Sigmoid colon (tissue), 7 donors: ENCODE data around the gene AFAP1. TPM values are rescaled to one million over a fixed set of nuclear protein-coding genes. Genes with fewer than 3 reads are reported as not detected.

ENCODE experiments used
- DNase-seq: peaks from one replicate; pipeline ENCODE4 v3.0.0-alpha.2; 2019
- H3K27ac ChIP-seq, 4 donors: fragments of 200-600 bp; sonication (generic); one replicate each; pipeline ENCODE4 v1.5.1; 2016 to 2019; ENCODE audit warnings: mild to moderate bottlenecking in 1 of 4
- H3K27me3 ChIP-seq, 3 donors: fragments of 200-600 bp; sonication (generic); one replicate each; pipeline ENCODE4 v1.5.1; 2019; ENCODE audit warnings: mild to moderate bottlenecking in 1 of 3
- H3K36me3 ChIP-seq, 4 donors: fragments of 200-600 bp; sonication (generic); one replicate each; pipeline ENCODE4 v1.5.1; 2016 to 2019
- H3K4me1 ChIP-seq, 4 donors: fragments of 200-600 bp; sonication (generic); one replicate each; pipeline ENCODE4 v1.5.1; 2017 to 2019
- H3K4me3 ChIP-seq, 4 donors: fragments of 200-600 bp; sonication (generic); one replicate each; pipeline ENCODE4 v1.5.1; 2017 to 2019; ENCODE audit warnings: mild to moderate bottlenecking in 2 of 4, moderate library complexity in 1 of 4
- H3K9me3 ChIP-seq, 4 donors: fragments of 200-600 bp in 3 of 4; sonication (generic) in 3 of 4; one replicate each; pipeline versions ENCODE4 v1.5.1 to v1.6.1; 2013 to 2019
- EP300 ChIP-seq, 4 donors: sonication (generic); formaldehyde crosslinking; IDR thresholded peaks; one replicate each; pipeline ENCODE4 v1.6.1; 2017; ENCODE audit warnings: antibody characterized with exemption in 4 of 4
- POLR2A ChIP-seq, 2 donors: fragments of 450-650 bp; IDR thresholded peaks; one replicate each; pipeline ENCODE4 v1.6.1; 2016; ENCODE audit warnings: antibody characterized with exemption in 2 of 2, mild to moderate bottlenecking in 2 of 2, moderate library complexity in 2 of 2
- POLR2AphosphoS5 ChIP-seq, 4 donors: sonication (generic); formaldehyde crosslinking; IDR thresholded peaks; one replicate each; pipeline ENCODE4 v1.6.1; 2017; ENCODE audit warnings: antibody characterized with exemption in 4 of 4
- WGBS, 2 donors: extraction: QIAGEN DNeasy Blood & Tissue Kit; methylation state at CpG; one replicate each; pipeline ENCODE4 v1.1.7; 2013; 5-methylcytosine and 5-hydroxymethylcytosine counted together
- intact Hi-C: fragments of 100-400 bp; cut with DNase I; formaldehyde crosslinking; loops from one replicate; pipeline ENCODE4 v1.15.1; 2023
- polyA plus RNA-seq, 3 donors: library from polyadenylated mRNA; stranded (reverse); fragments of 200-250 nt; gene quantifications; one replicate each; pipeline ENCODE4 v1.2.3, GENCODE V29; 2013
- total RNA-seq, 4 donors: library from RNA; depleted of rRNA; stranded (reverse); fragments of >200 nt; gene quantifications; one replicate each; pipeline ENCODE4 v1.1.0, GENCODE V29; 2016
- TF ChIP-seq, protein P1 (sequence below), 4 experiments: fragments of 450-650 bp in 3 of 4; fragments of 200-600 bp in 1 of 4; IDR thresholded peaks; one replicate each; pipeline ENCODE4 v1.5.1; 2016 to 2019; ENCODE audit warnings: antibody characterized with exemption in 4 of 4, mild to moderate bottlenecking in 3 of 4, moderate library complexity in 2 of 4
- donor health status: healthy with polysubstance abuse.
- donor health status: Bipolar disorder and iron deficiency.
- donor health status: healthy.

Gene AFAP1
- total and polyA plus RNA-seq, 7 donors, result 7.6 to 51.3 (median 24.0) TPM

DNA sequence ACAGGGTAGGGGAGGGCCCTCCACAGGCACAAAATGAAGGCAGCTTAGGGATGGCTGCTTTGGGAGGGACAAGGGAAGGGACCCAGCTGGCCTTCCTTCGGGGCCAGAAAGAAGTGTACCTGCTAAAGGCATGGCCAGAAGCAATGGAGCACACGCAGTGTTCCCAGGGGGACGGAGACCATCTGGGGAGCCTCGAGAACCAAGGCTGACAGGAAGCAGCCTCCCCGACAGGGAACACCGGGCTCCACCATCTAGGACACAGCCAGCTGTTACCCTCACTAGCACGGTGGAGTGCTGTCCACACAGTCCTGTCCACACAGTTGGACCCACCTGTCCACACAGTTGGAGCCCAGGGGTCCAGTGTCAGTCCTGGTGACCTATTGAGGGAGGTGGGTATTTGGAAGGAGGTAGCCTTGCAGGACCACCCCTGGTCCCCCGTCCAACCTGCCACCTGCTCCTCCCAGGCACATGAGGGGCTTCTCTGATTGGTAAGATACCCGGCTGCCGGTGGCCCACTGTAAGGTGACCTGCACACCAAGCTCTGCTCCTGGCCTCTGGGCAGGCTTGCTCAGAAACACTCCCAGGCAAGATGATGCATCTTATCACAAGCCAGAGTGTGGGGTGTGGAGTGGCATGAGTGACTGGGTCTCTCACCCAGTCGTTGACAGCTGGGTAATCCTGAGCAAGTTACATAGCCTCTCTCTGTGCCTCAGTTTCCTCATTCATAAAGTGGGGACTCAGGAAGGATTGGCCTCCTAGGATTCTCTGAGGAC is 20.5 kb upstream of the AFAP1 start:
- no peak for TF ChIP-seq POLR2A (IDR thresholded peaks at IDR 0.05)
- peak in 2 of 4 donors; percentile 46 to 51 for TF ChIP-seq POLR2AphosphoS5 (IDR thresholded peaks at IDR 0.05)
- TF ChIP-seq EP300 (IDR thresholded peaks at IDR 0.05), result no peak
- TF ChIP-seq, protein P1, sequence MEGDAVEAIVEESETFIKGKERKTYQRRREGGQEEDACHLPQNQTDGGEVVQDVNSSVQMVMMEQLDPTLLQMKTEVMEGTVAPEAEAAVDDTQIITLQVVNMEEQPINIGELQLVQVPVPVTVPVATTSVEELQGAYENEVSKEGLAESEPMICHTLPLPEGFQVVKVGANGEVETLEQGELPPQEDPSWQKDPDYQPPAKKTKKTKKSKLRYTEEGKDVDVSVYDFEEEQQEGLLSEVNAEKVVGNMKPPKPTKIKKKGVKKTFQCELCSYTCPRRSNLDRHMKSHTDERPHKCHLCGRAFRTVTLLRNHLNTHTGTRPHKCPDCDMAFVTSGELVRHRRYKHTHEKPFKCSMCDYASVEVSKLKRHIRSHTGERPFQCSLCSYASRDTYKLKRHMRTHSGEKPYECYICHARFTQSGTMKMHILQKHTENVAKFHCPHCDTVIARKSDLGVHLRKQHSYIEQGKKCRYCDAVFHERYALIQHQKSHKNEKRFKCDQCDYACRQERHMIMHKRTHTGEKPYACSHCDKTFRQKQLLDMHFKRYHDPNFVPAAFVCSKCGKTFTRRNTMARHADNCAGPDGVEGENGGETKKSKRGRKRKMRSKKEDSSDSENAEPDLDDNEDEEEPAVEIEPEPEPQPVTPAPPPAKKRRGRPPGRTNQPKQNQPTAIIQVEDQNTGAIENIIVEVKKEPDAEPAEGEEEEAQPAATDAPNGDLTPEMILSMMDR (IDR thresholded peaks at IDR 0.05), result no peak
- intact Hi-C loops, result loop anchor here (2.0 to 5.0 kb wide), 2 partner anchors 21 to 73 kb away; partner anchors contain the start of gene AFAP1
- no peaks in the 10 kb centered on the region for H3K36me3 ChIP-seq
- WGBS, 2 donors, result 80 to 84% methylated on average over 11 of the region's 11 CpGs
- peak overlapping the region; percentile 87 to 94 (median 89) for H3K27ac ChIP-seq
- H3K4me1 ChIP-seq, result peaks cover 0 to 51% (median 40%) of the 10 kb centered on the region in 4 donors
- H3K27me3 ChIP-seq, result no peaks in the 10 kb centered on the region
- peak; percentile 81 for DNase-seq
- no peaks in the 10 kb centered on the region for H3K9me3 ChIP-seq
- no peak overlapping the region for H3K4me3 ChIP-seq

DNA sequence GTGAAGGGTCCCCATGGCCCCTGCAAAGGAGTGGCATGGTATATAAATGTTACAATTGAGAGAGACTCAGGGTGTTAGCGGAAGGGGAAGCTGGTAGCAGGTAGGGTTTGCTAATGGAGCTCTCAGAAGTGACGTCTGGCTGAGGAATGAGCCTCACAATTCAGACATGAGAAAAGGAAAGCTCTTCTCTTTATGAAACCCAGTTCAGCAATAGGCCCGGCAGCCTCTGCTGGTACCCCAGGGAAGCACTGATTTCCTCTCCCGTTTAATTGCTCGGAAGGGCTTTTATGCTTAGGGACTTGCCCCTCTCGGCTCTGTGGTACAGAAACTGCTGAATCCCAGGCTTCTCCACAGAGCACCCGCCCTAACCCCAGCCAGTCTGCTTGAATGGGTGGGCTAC is 19.4 kb upstream of the AFAP1 start:
- DNase-seq, result no peak
- peak overlapping the region; percentile 87 to 94 (median 89) for H3K27ac ChIP-seq
- intact Hi-C loops, result no loop called here
- H3K36me3 ChIP-seq, result no peaks in the 10 kb centered on the region
- peaks cover 0 to 2% (median 0%) of the 10 kb centered on the region in 4 donors for H3K9me3 ChIP-seq
- H3K4me1 ChIP-seq, result peaks cover 0 to 42% (median 30%) of the 10 kb centered on the region in 4 donors
- no peak overlapping the region for H3K4me3 ChIP-seq
- 78 to 81% methylated on average over 7 of the region's 7 CpGs for WGBS, 2 donors
- no peaks in the 10 kb centered on the region for H3K27me3 ChIP-seq
- TF ChIP-seq, protein P1 (IDR thresholded peaks at IDR 0.05), result no peak
- no peak for TF ChIP-seq EP300 (IDR thresholded peaks at IDR 0.05)
- no peak for TF ChIP-seq POLR2A (IDR thresholded peaks at IDR 0.05)
- TF ChIP-seq POLR2AphosphoS5 (IDR thresholded peaks at IDR 0.05), result no peak

DNA sequence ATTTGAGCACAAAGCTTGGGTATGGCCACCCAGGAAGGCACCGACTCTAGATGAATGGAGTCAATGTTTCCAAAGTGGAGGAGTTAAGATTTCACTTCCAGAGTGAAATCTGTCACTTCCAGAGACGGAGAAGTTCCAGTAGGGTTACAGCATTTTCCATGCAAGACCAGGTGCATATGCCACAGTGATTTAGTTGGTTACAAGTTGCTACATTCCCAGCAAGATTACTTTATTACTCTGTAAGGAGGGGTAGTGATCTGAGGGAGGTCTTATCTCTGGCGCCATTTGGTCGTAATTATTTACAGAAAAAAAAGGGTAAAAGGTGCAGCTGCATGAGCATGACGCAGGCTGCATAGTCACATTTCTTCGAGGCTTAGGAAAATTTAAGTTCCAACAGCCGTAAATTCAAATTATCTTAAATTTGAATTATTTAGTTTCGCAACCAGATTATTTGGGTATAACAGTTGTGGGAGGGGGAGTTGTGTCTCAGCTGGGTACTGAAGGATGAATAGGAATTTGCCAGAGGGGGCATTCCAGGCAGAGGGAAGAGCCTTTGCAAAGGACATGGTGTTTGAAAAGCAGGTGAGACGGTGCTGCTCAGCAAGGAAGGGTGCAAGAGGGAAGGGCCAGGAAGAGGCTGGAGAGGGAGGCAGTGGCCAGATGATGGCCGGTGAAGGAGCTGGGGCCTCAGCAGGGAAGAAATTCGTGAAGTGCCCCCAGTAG is 17.4 kb upstream of the AFAP1 start:
- Histone ChIP-seq H3K27me3 (no peaks in the 10 kb centered on the region), H3K4me3 (no peak overlapping the region), H3K9me3 (peaks cover 0 to 2% (median 0%) of the 10 kb centered on the region in 4 donors), H3K27ac (peak overlapping the region; percentile 16 to 43 (median 29)), H3K36me3 (no peaks in the 10 kb centered on the region), H3K4me1 (peaks cover 0 to 42% (median 30%) of the 10 kb centered on the region in 4 donors)
- intact Hi-C loops, result no loop called here
- TF ChIP-seq, protein P1 (IDR thresholded peaks at IDR 0.05), result no peak
- no peak for TF ChIP-seq EP300 (IDR thresholded peaks at IDR 0.05)
- no peak for TF ChIP-seq POLR2A (IDR thresholded peaks at IDR 0.05)
- no peak for TF ChIP-seq POLR2AphosphoS5 (IDR thresholded peaks at IDR 0.05)
- DNase-seq, result no peak
- WGBS, 2 donors, result 21 to 48% methylated on average over 11 of the region's 11 CpGs

DNA sequence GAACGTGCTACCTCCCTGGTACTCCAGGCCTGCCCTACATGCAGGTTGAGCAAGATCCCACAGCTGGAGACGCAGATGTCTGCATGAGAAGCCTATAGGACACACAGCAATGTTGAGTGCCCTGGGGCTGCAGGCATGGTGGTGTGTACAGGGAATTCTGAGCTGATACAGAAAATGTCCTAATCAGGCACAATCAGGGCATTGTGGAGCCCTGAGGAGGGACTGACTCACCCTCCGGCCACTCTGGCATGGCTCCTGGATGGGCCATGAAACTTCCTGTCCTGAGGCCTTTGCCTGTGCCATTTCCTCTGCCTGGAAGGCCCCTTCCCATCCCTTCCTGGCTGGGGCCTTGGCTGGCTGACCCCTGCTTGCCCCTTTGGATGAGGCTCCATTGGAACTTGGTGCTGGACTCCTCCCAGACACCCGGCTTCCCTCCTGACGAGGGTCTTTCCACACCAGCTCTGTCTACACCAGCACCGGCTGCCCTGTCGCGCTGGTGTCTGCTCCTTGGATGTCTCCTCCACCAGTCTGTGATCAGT is 16.7 kb upstream of the AFAP1 start:
- H3K4me1 ChIP-seq, result peaks cover 0 to 34% (median 22%) of the 10 kb centered on the region in 4 donors
- no peaks in the 10 kb centered on the region for H3K27me3 ChIP-seq
- no peak overlapping the region for H3K4me3 ChIP-seq
- no peak for DNase-seq
- H3K27ac ChIP-seq, result peak overlapping the region; percentile 21 to 43 (median 39)
- H3K36me3 ChIP-seq, result no peaks in the 10 kb centered on the region
- TF ChIP-seq EP300 (IDR thresholded peaks at IDR 0.05), result peak in 1 of 4 donors; percentile 6
- TF ChIP-seq POLR2A (IDR thresholded peaks at IDR 0.05), result no peak
- TF ChIP-seq, protein P1 (IDR thresholded peaks at IDR 0.05), result no peak
- TF ChIP-seq POLR2AphosphoS5 (IDR thresholded peaks at IDR 0.05), result peak in 2 of 4 donors; percentile 52 to 58
- intact Hi-C loops, result no loop called here
- 66 to 74% methylated on average over 8 of the region's 8 CpGs for WGBS, 2 donors
- H3K9me3 ChIP-seq, result peaks cover 0 to 2% (median 0%) of the 10 kb centered on the region in 4 donors
